NCI-H2107 (cell line): Measurements from ENCODE around the gene GPC5.

Source experiments
- DNase-seq: peaks from one replicate; lab custom pipeline; 2025; lab: John Stamatoyannopoulos, UW

GPC5 gene

DNA sequence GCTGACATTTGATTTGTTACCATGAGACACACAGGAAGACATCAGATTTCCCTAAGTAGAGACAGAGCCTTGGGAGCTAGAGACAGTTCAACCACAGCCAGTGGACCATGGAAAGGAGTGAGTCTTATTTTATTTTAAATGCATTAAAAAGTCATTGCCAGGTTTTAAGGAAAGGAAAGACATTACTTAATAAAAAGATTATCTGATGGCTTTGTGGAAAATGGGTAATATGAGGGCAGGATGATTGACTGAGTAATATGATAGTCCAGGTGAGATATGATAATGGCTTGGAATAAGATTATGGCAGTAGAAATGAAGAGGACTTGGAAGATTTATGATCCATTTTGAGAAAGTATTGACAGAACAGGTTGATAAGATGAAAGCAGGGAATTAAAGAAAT lies 580.1 kb downstream of the GPC5 start:
- no peak for DNase-seq

DNA sequence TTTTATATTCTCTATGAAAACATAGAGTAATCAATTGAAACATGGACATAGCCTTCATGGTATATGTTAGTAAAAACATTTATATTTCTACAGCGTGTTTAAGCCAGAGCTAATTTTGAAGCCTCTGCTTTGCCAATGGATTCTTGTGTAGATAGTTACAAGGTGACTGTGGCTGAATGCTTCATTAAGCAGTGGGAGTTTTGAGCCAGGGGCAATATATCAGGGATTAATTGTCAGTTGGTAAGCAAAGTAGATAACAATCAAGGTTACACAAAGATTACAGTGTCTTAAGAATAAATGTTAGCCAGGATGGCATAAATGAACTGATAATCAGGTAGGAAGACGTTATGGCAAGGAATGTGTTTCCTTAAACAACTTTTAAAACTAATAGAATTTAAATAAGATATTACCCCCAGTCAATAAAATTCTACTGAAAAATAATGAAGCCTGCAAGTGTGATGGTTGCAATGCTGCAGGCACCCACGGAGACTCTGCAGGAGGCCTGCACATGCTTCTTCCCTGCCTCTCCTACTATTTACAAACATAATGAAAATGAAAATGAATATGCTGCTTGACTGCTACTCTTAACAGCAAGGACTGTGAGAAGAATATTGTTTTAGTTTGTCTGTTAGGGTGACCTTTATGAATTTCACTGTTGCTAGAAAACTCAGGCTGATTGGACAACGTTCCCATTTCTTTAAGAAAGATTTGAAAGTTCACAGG lies 588.5 kb downstream of the GPC5 start:
- no peak for DNase-seq

DNA sequence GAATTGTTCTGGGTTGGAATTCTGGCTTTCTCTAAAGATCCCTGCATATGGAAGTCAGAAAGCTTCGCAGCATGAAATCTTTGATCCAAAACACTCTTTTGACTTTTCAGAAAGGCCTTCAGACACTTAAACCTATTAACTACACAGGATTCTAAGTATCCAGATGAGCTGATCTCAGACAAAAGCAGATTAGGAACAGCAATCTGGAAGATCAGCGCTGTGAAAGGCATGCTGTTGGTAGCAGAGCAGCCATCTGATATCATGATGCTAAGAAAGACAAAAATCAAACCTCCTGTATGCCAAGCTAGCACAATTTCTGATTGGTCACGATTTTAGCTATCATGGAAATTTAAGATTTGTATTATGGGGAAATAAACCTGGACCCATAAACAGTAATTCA lies 589.9 kb downstream of the GPC5 start:
- no peak for DNase-seq

DNA sequence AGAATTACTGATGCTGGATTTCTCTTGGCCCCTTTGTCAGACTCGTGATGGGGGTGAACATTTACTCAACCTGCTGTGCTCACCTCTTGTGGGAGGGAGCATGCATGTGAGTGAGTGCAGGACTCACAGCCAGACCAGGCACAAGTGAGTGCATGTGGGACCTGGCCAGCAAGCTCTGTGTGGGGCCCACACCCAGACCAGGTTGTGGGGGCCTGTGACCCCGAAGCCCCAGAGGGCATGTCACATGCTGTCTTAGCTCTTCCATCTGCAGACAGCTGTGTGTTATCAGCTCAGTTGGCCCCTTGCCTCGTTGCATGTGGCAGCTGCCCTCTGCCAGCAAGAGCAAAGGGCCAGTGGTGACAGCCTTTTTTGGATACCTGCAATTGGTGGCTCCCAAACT lies 614.4 kb downstream of the GPC5 start:
- DNase-seq = no peak

DNA sequence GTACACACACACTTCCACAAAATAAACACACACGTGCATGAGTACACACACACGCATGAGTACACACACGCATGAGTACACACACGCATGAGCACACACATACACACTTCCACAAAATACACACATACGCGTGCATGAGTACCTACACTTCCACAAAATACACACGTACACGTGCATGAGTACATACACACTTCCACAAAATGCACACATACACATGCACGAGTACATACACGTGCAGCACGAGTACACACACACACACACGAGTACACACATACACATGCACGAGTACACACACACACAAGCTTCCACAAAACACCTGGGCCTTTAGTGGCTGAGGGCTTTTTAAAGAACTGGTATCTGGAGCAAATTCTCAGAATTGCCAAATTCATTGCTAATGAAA lies 619.3 kb downstream of the GPC5 start:
- DNase-seq = no peak

DNA sequence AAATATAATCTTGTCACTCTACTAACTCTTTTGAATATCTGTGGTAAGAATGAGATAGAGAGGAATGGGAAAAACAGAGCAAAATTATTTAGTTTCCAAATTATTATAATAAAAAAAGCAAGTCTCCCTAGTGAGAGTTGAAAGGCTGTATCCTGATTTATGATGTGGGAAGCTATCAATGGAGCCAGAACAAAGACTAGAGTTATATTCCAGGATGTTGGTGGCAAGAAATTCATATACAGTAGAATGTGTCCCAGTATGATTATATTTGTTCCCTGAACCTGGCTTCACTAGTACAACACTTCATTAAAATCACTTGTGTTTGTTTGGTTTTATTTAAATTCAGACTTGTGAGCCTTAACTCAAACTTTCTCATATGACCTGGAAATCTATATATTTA lies 630.3 kb downstream of the GPC5 start:
- no peak for DNase-seq

DNA sequence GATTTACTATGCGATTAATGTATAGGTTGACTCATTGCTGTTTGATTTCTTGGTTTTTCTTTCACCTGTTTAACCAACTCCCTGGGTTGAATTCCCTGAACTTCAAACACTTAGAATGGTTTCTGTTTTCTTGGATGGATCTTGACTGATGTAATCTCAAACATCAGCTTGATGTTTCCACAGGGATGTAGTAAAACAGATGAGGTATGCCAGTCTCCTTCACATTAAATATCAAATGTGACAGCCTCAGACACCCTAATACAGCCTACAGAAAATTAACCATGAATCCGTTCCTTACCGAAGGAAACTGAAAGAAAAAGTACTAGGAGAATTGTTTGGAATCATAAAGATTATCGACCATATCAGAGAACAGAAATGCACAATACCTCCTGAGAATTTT lies 631.2 kb downstream of the GPC5 start:
- no peak for DNase-seq

DNA sequence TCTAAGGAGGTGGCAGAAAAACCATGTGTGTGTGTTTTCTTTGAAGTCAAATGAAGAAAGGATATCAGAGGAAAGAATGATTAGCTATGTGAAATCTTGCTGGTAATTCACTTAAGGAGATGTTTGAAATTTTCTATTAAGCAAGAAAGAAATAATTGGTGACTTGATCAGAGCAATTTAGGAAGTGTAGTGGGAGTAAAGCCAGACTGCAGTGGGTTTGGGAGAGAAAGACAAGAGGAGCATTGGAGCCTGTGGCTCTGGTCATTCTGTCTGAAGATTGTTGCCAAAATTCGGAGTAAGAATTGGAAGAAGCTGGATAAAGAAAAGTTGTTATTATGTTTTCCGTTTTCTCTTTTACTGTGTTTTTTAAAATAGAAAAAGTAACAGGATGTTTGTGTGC lies 640.5 kb downstream of the GPC5 start:
- no peak for DNase-seq

DNA sequence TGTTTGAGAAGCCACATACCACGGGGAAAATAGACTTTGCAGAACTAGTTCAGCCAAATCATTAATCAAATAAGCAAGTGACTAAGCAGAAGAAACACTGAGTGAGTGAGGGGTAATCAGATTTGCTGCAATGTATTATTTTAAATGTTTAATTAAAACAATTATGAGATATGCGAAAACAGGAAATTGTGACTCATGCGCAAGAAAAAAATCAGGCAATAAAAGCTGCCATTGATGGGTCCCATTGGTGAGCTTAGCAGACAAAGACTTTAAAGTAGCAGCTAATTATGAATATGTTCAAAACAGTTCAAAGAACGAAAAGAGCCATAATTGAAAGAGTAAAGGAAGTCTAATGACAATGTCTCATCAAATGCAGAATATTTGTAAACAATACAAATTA lies 644.1 kb downstream of the GPC5 start:
- DNase-seq = no peak

DNA sequence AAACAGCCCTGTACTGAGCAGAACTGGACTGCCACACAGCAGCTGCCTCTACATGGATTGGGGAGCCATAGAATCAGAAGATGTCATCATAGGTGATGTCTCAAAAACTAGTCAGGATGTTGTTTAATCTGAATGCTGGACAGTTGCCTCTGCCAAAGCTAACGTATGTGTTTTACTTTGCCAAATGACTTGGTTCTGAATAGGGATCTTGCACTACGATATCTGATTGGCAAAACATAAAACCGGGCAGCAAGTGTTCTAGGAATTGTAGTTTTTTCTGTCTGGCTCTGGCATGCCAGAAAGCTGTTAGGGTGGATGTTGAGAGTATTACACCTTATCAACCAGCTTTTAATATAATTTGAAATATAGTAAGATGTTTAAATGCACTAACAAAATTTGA lies 645.9 kb downstream of the GPC5 start:
- DNase-seq = no peak

DNA sequence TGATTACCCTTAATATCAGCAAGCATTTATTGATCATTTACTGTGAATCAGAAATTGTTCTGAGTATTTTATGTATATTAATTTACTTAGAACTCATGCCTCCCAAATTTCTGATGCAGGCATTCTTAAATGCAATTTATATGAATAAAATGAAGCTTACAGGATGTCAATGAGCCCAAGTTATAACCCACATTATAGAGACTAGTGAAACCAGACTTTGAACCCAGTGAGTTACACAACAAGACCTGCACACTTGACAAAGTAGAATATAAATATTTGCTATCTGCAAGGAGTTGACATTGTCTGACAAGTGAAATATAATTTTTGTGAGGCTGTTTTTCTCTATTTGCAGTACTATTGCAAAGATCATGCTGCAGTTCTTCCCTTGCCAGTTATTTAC lies 656.0 kb downstream of the GPC5 start:
- DNase-seq = no peak

DNA sequence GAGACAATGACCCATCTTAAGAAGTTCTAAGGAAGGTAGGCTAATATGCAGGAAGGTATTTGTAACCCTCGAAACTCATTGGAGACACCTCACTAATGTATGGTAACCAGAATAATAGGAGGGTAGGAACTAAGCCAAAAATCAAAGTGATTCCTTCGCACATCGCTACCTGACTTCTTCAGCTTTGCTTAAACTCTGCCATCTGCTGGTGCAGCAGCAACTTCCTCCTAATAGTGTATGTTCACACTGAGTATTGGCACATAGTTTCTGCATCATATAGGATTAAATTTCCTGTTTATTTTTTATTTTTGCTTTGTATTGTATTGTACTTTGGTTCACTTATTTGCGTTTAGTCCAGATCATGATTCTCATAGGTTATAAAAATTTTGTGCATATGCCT lies 676.2 kb downstream of the GPC5 start:
- DNase-seq = no peak

DNA sequence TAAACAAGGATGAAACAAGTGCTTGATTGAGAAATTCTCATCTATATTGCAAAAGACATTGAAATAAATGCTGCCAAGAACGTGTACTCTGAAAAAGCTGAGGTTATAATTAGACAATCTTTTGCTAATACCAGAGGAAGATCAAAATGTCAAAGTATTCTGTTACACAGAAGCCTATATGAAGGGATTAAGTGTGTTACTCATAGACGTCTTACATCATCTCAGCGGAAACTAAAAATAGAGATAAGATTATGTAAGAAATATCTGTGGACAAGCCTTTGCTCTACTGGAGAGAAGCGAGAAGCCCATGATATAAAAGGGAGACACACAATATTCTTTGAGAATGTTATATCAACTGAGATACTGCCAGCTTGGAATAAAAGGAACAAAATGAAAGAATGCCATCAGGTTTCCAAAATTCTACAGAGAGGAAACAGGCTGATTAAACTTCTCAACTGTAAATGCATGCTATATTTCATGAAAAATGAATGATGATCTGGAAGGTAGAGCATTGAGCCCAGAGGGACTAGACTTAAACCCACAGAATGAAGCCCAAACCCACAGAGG lies 699.0 kb downstream of the GPC5 start:
- DNase-seq = no peak

DNA sequence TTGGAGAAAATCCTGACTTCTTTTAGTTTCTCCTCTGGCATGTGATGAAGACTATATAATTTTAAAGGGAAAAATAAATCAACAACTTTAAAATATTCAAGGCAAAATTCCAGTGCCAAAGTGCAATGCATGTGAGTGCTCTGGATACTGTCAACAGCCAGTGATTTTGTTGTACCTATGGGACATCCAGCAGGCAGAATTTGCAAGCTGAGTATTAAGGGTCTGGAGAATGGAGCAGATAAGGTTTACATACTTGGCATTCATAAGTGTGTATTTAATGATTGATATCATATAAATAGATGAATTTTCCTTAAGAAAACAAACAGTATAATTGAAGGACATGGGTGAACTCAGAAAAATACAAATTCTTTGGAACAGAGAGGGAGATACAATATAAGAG lies 703.4 kb downstream of the GPC5 start:
- no peak for DNase-seq

DNA sequence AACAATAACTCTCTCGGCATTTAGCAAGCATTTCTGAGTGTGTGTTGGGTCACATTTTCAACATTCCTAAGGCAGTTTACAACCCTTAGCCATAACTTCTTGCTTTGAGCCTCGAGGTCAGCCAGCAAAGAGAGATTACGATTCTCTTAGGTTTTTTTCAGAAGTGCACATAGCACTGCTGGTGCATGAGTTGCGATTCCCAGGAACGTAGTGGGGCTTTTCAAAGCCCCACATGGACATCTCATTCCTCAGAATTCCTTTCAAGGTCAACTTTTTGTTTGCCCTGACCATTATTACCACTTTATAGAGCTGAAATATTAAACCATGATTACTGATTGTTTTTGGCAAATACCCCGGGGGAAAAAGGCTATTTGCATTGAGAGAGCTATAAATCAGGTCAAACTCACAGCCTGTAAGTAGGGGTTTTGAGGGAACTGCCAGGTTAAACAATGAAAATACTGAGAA lies 705.3 kb downstream of the GPC5 start:
- DNase-seq = no peak

DNA sequence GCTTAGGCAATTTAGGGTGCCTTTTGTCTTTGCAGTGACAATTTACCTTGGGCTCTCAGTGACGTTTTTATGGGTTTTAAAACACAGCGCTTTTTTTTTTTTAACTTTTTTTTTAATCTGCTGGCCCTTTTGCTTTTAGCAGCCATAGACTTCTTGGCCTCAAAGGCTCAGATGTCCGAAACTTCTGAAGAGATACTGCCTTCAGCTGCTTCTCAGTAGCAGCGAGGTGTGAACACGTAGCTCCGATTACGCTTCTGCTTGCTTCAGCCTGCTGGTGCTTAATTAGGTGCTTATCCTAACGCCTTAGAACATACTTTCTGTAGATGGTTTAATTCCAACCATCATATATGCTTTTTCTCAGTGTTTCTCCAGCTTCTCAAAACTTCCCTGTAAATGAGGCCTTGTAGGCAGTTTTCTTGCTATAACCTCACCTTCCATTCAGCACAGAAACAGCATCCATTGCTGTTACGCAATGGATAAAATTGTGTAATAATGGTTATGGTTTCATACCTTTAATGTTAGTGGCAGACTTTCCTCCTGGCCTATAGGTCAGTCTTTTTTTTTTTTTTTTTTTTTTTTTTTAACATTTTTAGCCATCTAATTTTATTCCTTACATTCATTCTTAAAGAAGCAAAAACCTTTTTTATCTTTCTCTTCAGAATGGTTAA lies 723.9 kb downstream of the GPC5 start:
- DNase-seq = no peak

DNA sequence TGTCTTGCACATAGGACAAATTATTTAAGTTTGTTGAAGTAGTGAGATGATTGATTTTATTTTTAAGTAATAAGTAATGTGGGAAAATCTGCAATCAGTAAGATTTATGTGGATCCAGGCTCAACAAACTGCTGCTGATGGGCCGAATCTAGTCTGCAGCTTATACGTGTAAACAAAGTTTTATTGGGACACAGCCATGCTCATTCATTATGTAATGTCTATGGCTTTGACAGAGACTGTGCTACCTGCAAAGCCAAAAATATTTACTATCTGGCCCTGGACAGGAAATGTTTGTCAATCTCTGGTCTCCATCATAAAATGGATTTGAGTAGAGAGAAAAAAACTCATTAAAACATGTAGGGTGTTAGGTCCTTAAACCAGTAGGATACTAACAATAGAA lies 728.0 kb downstream of the GPC5 start:
- DNase-seq = no peak

DNA sequence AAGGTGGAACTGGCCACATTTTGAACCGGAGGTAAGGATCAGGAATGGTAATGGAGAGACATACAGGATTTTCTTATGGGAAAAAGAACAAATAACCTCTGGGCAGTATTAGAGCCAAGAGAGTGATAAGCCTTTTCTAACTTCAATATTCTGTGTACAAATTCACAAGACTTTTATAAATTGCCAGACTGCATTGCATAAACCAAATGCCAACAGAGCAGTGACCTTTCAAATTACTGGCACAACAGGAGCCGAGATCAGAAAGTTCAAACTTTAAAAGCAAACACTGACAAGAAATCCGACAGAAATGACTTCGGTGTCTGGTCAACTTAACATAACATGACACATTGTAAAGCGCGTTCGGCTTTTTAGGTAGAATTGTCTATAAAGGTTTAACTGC lies 737.1 kb downstream of the GPC5 start:
- no peak for DNase-seq

DNA sequence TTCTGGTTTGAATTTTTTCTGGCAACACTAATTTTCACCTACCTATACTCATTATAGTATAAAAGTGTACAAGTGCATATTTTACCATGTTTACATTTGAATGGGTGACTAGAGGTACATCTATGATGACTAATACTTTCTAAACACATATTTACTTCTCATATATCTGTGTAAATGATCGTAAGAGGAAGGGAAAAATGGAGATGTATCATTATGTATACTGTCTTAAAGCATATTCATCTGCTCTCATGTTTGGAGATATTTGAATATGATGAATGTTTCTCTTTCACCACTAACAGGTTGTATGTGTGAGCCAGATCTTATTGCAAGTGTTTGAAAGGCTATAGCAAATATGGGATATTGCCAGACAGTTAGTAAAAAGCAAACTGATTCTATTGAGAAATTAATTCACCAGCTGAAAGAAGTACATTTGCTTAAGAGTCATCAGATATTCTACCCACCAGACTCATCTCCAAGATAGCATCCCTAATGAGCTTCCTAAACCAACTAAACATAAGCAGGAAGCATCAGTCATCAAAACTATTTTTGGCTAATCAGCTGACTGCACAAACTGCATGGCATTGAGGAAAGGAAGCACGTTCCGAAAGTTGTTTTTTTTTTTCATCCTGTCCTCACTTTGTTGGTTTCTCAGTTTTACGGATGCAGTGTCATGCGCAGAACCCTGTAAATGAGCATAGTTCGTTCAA lies 738.2 kb downstream of the GPC5 start:
- no peak for DNase-seq

DNA sequence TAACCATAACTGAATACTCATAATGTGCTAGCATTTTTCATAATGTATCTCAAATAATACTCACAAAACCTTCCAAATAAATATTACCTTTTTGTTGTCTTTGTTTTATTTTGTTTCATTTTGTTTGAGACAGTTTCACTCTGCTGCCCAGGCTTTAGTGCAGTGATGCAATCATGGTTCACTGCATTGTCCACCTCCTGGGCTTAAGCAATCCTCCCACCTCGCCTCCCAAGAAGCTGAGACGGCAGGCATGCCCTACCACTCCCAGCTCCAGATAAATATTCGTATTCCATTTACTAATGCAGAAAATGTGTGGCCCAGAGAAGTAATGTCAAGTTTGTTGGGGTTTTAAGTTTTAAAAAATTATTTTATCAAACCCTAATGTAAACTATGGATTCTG lies 739.1 kb downstream of the GPC5 start:
- DNase-seq = no peak

DNA sequence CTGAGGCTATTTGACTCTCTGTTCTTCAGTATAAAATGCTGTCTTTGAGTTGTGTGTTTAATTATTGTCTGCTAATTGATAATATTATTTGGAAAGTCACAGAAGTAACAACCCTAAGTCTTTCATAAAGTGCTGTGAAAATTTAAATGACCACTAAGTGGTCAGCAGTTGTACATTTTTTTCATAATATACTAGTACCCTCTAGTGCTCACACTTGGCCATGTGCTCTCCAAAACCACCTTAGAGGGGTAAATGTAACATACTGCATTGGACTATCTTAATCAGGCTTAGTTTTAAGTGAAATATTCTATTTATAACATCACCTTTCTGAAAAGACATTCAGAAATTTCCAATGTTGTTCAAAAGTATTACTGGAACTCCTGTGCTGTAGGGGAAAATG lies 745.3 kb downstream of the GPC5 start:
- no peak for DNase-seq

DNA sequence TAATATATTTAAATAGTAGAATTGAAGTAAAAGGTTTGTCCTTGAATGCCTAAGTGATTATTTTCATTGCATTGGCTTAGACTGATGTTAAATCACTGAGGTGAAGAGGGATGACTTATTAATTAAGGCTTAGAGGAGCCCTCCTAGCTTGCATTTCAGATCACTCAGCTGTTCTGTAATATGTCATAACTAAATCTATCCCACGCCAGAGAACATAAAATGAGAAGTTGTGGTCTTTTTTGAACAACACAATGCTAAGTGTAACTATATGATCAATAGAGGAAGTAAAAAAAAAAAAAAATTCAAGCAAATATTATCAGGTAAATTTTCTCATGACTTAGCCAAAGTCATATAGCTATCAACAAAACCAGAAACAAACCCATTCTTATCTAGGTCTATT lies 752.2 kb downstream of the GPC5 start:
- no peak for DNase-seq

DNA sequence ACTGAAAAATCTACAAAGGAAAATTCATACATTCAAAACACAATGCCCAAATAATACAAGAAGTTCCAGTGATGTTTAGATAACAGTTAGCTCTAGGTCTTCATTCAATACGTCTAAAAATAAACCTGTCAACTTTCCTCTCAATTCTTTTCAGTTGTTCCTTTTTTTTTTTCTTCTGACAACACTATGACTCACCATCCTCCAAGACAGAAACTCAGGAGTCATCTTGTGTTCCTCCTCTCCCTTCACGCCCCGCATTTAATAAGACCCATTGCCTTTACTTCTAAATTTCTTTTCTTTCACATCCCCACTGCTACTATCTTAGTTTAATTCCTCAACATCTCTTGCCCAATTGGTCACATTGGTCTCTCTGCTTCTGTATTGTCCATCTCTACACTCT lies 759.9 kb downstream of the GPC5 start:
- no peak for DNase-seq
